Measurements from ENCODE around the gene EMC8. TPM values are rescaled to one million over a fixed set of nuclear protein-coding genes. Genes with fewer than 3 reads are reported as not detected.

EMC8 gene
- total and polyA plus RNA-seq, 10 of the 15 experiments (the other 5 are each of a cell fraction or from before 2014, with no cell fraction given), result 7.8 to 62.0 (median 33.5) TPM

DNA sequence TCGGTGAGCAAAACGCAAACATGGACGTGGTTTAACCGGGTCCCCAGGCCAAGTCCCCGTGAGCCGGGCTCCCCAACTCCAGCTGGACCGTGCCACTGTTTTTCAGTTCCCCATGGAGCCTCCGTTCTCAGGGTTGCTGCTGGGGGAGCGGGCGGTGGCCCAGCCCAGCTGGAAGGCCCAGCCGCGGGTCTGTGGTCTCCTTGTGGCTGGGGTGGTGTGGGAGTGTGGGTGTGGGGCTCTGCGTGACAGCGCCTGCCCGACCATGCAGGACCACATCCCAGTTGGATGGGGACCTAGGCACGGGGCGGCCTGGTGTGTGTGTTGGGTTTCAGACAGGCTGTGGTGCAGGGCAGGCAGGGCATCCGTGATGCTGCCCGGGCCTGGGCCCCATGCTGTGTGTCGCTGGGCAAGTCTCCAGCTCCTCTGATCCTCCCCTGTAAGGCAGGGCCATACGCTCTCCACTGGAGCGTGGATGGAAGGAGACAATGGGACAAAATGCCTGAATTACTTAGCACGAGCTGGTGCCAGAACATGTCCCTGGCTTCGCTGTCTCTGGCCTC, 40.4 kb upstream of the EMC8 start:
- H3K9ac ChIP-seq (ENCODE audit: control insufficient read depth, insufficient read depth, low read length), result no peak overlapping the region
- no peaks in the 10 kb centered on the region for H3K9me3 ChIP-seq (replicated peaks; ENCODE audit: control insufficient read depth, insufficient read depth, low read length)
- intact Hi-C loops (cut with micrococcal nuclease; ENCODE audit: unreplicated experiment) (no loop called here), in situ Hi-C loops (cut with MboI) (no loop called here)
- H3K4me3 ChIP-seq, result no peak overlapping the region
- H4K20me1 ChIP-seq (ENCODE audit: control insufficient read depth, insufficient read depth), result no peaks in the 10 kb centered on the region
- peak; percentile 28; the same call in 1 of the 2 replicates for TF ChIP-seq RUNX3 (IDR thresholded peaks at IDR 0.05; ENCODE audit: low read length)
- TF ChIP-seq, protein P1, sequence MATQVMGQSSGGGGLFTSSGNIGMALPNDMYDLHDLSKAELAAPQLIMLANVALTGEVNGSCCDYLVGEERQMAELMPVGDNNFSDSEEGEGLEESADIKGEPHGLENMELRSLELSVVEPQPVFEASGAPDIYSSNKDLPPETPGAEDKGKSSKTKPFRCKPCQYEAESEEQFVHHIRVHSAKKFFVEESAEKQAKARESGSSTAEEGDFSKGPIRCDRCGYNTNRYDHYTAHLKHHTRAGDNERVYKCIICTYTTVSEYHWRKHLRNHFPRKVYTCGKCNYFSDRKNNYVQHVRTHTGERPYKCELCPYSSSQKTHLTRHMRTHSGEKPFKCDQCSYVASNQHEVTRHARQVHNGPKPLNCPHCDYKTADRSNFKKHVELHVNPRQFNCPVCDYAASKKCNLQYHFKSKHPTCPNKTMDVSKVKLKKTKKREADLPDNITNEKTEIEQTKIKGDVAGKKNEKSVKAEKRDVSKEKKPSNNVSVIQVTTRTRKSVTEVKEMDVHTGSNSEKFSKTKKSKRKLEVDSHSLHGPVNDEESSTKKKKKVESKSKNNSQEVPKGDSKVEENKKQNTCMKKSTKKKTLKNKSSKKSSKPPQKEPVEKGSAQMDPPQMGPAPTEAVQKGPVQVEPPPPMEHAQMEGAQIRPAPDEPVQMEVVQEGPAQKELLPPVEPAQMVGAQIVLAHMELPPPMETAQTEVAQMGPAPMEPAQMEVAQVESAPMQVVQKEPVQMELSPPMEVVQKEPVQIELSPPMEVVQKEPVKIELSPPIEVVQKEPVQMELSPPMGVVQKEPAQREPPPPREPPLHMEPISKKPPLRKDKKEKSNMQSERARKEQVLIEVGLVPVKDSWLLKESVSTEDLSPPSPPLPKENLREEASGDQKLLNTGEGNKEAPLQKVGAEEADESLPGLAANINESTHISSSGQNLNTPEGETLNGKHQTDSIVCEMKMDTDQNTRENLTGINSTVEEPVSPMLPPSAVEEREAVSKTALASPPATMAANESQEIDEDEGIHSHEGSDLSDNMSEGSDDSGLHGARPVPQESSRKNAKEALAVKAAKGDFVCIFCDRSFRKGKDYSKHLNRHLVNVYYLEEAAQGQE (IDR thresholded peaks at IDR 0.05; ENCODE audit: low read depth, low read length), result no peak
- TF ChIP-seq SIX5 (IDR thresholded peaks at IDR 0.05; ENCODE audit: low read depth, low read length, severe bottlenecking), result no peak
- TF ChIP-seq ASH2L (IDR thresholded peaks at IDR 0.05; ENCODE audit: borderline replicate concordance, low read depth), result no peak
- no peak for TF ChIP-seq JUNB (IDR thresholded peaks at IDR 0.05)
- no peaks in the 10 kb centered on the region for H3K4me1 ChIP-seq (ENCODE audit: control insufficient read depth, insufficient read depth, low read length)
- no peaks in the 10 kb centered on the region for H3K79me2 ChIP-seq (ENCODE audit: control insufficient read depth, insufficient read depth, low read length)
- no peaks in the 10 kb centered on the region for H3K36me3 ChIP-seq (ENCODE audit: control insufficient read depth in 2 of 2, insufficient read depth in 2 of 2, low read length in 1 of 2)
- no peak overlapping the region for H3K27ac ChIP-seq (ENCODE audit: control insufficient read depth, insufficient read depth)
- no peak overlapping the region for H2AFZ ChIP-seq (ENCODE audit: control insufficient read depth, low read depth, low read length)
- ChIA-PET CTCF (interaction anchor here (1.2 kb wide), 1 partner anchor 19 kb away, joined by 3 read pairs; no protein-coding TSS in a partner anchor), SMC1A (ENCODE audit: uncharacterized antibody, unreplicated experiment) (interaction anchor here (1.1 kb wide), 1 partner anchor 10 kb away, joined by 3 read pairs; no protein-coding TSS in a partner anchor), RAD21 (ENCODE audit: unreplicated experiment) (no interaction called here), POLR2A (no interaction called here)
- no TSS peak for BruUV-seq (replicated peaks)
- DNase-seq (ENCODE audit: low read depth, low spot score), result no peak
- ATAC-seq, result peak; percentile 23; the same call in 2 of the 3 replicates
- no peak overlapping the region for H3K4me2 ChIP-seq (ENCODE audit: control insufficient read depth, insufficient read depth)
- peaks cover 2 to 3% of the 10 kb centered on the region in 2 experiments; a peak in 3 of 4 replicates for H3K27me3 ChIP-seq (replicated peaks in 1 of 2; ENCODE audit: control insufficient read depth in 2 of 2, insufficient read depth in 2 of 2, low read length in 1 of 2)
- WGBS (ENCODE audit: insufficient coverage, insufficient replicate concordance, low lambda C conversion rate, missing lambda C conversion rate), result 49% methylated on average over 23 of the region's 24 CpGs
- FAIRE-seq, result no peak

Measured in GM12878 (cell line).